Naive thymus-derived CD4-positive, alpha-beta T cell (primary cell): Measurements from ENCODE around the gene CAB39. TPM values are rescaled to one million over a fixed set of nuclear protein-coding genes. Genes with fewer than 3 reads are reported as not detected.

Source experiments
- ATAC-seq: fragments of 150-1000 bp; cut with Tn5 transposase; 2 replicates; pipeline ENCODE4 v1.10.0; 2021; ENCODE audit warnings: mild to moderate bottlenecking, moderate library complexity
- CTCF ChIA-PET: fragments of 350-600 bp; sonication (Branson Sonifier 250); formaldehyde crosslinking; loops from one replicate; lab custom pipeline; 2021; ENCODE audit warnings: antibody characterized with exemption; lab: Charles Lee
- POLR2A ChIA-PET: fragments of 350-600 bp; sonication (Branson Sonifier 250); formaldehyde crosslinking; loops from one replicate; lab custom pipeline; 2021; ENCODE audit warnings: antibody characterized with exemption, inconsistent platforms; lab: Charles Lee
- DNase-seq, 9 donors: peaks; one replicate each; pipeline versions ENCODE4 v3.0.0 to v3.0.0-alpha.2; 2020 to 2022; ENCODE audit warnings: mixed read lengths in 1 of 9
- H3K27ac ChIP-seq: one replicate; pipeline ENCODE4 v1.7.0; 2013; ENCODE audit warnings: mild to moderate bottlenecking, low read depth, low read length, moderate library complexity
- H3K27me3 ChIP-seq, 2 donors: one replicate each; pipeline ENCODE4 v1.7.0; 2013; ENCODE audit warnings: low read length in 2 of 2, mild to moderate bottlenecking in 2 of 2, moderate library complexity in 2 of 2; ENCODE audit not compliant: control insufficient read depth in 2 of 2, insufficient read depth in 2 of 2
- H3K36me3 ChIP-seq, 3 experiments: 1 replicate in 2 of 3; 2 replicates in 1 of 3; pipeline ENCODE4 v1.7.0; 2013; ENCODE audit warnings: low read length in 3 of 3, mild to moderate bottlenecking in 3 of 3, moderate library complexity in 1 of 3; ENCODE audit not compliant: insufficient read depth in 3 of 3, control insufficient read depth in 2 of 3
- H3K4me1 ChIP-seq, 2 donors: one replicate each; pipeline ENCODE4 v1.7.0; 2013; ENCODE audit warnings: low read length in 2 of 2, mild to moderate bottlenecking in 2 of 2, moderate library complexity in 1 of 2; ENCODE audit not compliant: control insufficient read depth in 2 of 2, insufficient read depth in 2 of 2
- H3K4me3 ChIP-seq: 2 replicates; pipeline ENCODE4 v1.7.0; 2013; ENCODE audit warnings: mild to moderate bottlenecking, low read length
- H3K9me3 ChIP-seq, 3 experiments: 1 replicate in 2 of 3; 2 replicates in 1 of 3; pipeline ENCODE4 v1.7.0; 2013; ENCODE audit warnings: low read length in 3 of 3; ENCODE audit not compliant: control insufficient read depth in 2 of 3
- H3K27ac Mint-ChIP-seq, 9 donors: one replicate each; pipeline ENCODE4 v1.8.0; 2020 to 2022; ENCODE audit warnings: mixed read lengths in 9 of 9, mild to moderate bottlenecking in 8 of 9, moderate library complexity in 5 of 9, inconsistent platforms in 2 of 9
- H3K27me3 Mint-ChIP-seq, 5 donors: one replicate each; pipeline ENCODE4 v1.8.0; 2021 to 2022; ENCODE audit warnings: mixed read lengths in 5 of 5, mild to moderate bottlenecking in 1 of 5
- H3K36me3 Mint-ChIP-seq, 5 donors: one replicate each; pipeline ENCODE4 v1.8.0; 2020 to 2022; ENCODE audit warnings: mixed read lengths in 5 of 5, mild to moderate bottlenecking in 3 of 5, inconsistent platforms in 1 of 5
- H3K4me1 Mint-ChIP-seq, 7 donors: one replicate each; pipeline ENCODE4 v1.8.0; 2020 to 2022; ENCODE audit warnings: mixed read lengths in 7 of 7, mild to moderate bottlenecking in 3 of 7, inconsistent platforms in 1 of 7
- H3K4me3 Mint-ChIP-seq, 10 donors: one replicate each; pipeline ENCODE4 v1.8.0; 2020 to 2022; ENCODE audit warnings: mild to moderate bottlenecking in 10 of 10, mixed read lengths in 10 of 10, moderate library complexity in 6 of 10, inconsistent platforms in 2 of 10
- H3K9me3 Mint-ChIP-seq, 11 donors: one replicate each; pipeline ENCODE4 v1.8.0; 2020 to 2022; ENCODE audit warnings: mixed read lengths in 11 of 11, mild to moderate bottlenecking in 4 of 11, inconsistent platforms in 1 of 11, moderate library complexity in 1 of 11
- intact Hi-C, 2 donors: fragments of 100-400 bp; cut with micrococcal nuclease; formaldehyde crosslinking; loops; one replicate each; pipeline ENCODE4 v1.15.1; 2023
- polyA plus RNA-seq, 2 donors: library from polyadenylated mRNA; unstranded; fragments of 300-500 nt; fragmentation: Illumina TruSeq; gene quantifications; one replicate each; pipeline ENCODE4 v1.2.3, GENCODE V29; 2021
- total RNA-seq, 6 experiments: library from RNA in 5 of 6; stranded (reverse) in 5 of 6; gene quantifications; 1 replicate in 5 of 6; 2 replicates in 1 of 6; pipeline ENCODE4 v1.2.3 and lab custom pipeline; 2021 to 2026

The CAB39 gene
- total and polyA plus RNA-seq, 7 experiments from 2014 or later, result 71.0 to 186 (median 79.4) TPM

DNA sequence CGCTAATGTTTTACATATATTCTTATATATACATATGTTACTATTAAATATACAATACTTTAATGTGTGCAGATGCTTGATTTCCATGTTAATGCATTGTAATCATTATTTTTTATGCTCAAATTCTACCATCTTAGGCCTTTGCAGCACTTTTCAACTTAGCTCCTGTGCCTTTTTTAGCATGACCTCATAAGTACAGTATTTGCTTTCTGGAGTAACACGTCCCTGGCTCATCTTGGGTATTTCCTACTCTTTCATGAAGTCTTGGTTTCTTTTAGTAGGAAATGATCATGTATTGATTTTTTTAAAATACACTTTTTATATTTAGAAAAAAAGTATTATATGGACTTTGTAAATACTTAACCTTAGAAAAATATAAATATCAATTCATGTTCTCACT lies 36.5 kb downstream of the CAB39 start:
- peaks cover 0 to 2% (median 0%) of the 10 kb centered on the region in 11 donors for H3K9me3 Mint-ChIP-seq
- intact Hi-C loops, result no loop called here
- H3K4me1 Mint-ChIP-seq, result peaks cover 38 to 88% (median 83%) of the 10 kb centered on the region in 7 donors
- Histone ChIP-seq H3K4me3 (no peak overlapping the region), H3K27me3 (no peaks in the 10 kb centered on the region), H3K9me3 (no peaks in the 10 kb centered on the region), H3K36me3 (no peaks in the 10 kb centered on the region), H3K27ac (no peak overlapping the region), H3K4me1 (peaks cover 14 to 16% of the 10 kb centered on the region in 2 donors)
- no peak overlapping the region for H3K27ac Mint-ChIP-seq
- no peak for ATAC-seq
- ChIA-PET CTCF (no interaction called here), POLR2A (interaction anchor here (0.6 kb wide), 2 partner anchors 11 to 715 kb away, joined by 3 to 4 read pairs; partner anchors contain the start of gene NCL)
- peak overlapping the region in 1 of 10 donors; percentile 21 for H3K4me3 Mint-ChIP-seq
- H3K36me3 Mint-ChIP-seq, result peaks cover 9 to 45% (median 39%) of the 10 kb centered on the region in 5 donors
- H3K27me3 Mint-ChIP-seq, result no peaks in the 10 kb centered on the region
- no peak for DNase-seq

DNA sequence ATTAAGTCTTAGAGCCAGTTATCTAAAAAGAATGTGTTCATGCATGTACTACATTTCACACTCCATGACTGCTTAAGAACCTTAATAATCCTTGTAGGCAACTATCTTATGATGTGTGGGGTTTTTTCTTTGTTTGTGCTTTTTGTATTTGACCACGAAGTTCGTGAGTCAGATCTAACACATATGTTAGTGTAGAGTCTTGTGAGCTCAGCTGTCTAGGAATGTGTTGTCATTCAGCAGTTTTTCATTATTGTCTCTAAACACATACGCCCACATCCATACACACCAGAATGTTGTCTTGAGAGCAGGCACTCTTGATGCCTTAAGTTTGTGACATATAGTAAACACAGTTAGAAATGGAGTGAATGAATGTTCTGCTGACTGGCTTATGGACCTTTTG lies 38.4 kb downstream of the CAB39 start:
- CTCF ChIA-PET, result interaction anchor here (0.6 kb wide), 1 partner anchor 44 kb away, joined by 3 read pairs; no protein-coding TSS in a partner anchor
- H3K27ac Mint-ChIP-seq, result peak overlapping the region in 4 of 9 donors; percentile 14 to 64 (median 34)
- intact Hi-C loops, result loop anchor here in 1 of 2 donors (5.0 kb wide), 1 partner anchor 34 kb away; no protein-coding TSS in a partner anchor

DNA sequence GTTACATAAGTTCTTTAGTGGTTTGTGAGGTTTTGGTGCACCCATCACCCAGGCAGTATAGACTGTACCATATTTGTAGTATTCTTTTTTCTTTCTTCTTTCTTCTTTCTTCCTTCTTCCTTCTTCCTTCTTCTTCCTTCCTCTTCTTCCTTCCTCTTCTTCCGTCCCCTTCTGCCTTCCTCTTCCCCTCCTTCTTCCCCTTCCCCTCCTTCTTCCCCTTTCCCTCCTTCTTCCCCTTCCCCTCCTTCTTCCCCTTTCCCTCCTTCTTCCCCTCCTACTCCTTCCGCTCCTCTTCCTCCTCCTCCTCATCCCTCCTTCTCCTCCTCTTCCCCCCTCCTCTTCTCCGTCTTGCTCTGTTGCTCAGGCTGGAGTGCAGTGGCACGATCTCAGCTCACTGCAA lies 41.6 kb downstream of the CAB39 start:
- ChIA-PET POLR2A (no interaction called here), CTCF (no interaction called here)

More for the DNA sequence above, 38.4 kb downstream of the CAB39 start:
- H3K9me3 Mint-ChIP-seq, result peaks cover 0 to 2% (median 0%) of the 10 kb centered on the region in 11 donors
- Histone ChIP-seq H3K9me3 (no peaks in the 10 kb centered on the region), H3K36me3 (no peaks in the 10 kb centered on the region), H3K27ac (no peak overlapping the region), H3K4me3 (no peak overlapping the region), H3K27me3 (no peaks in the 10 kb centered on the region), H3K4me1 (peaks cover 14 to 28% of the 10 kb centered on the region in 2 donors)
- ATAC-seq, result peak; percentile 38
- no peaks in the 10 kb centered on the region for H3K27me3 Mint-ChIP-seq
- POLR2A ChIA-PET, result no interaction called here
- H3K4me1 Mint-ChIP-seq, result peaks cover 53 to 97% (median 90%) of the 10 kb centered on the region in 7 donors
- peak overlapping the region in 2 of 10 donors; percentile 6 to 26 for H3K4me3 Mint-ChIP-seq
- DNase-seq, result no peak
- peaks cover 6 to 48% (median 44%) of the 10 kb centered on the region in 5 donors for H3K36me3 Mint-ChIP-seq

GRCh38 chr2:230757476-230757875 lies 44.8 kb downstream of the CAB39 start:
- Histone ChIP-seq H3K36me3 (peaks cover 0 to 25% (median 0%) of the 10 kb centered on the region in 3 experiments), H3K9me3 (no peaks in the 10 kb centered on the region), H3K4me1 (peaks cover 25 to 47% of the 10 kb centered on the region in 2 donors), H3K27ac (no peak overlapping the region), H3K27me3 (no peaks in the 10 kb centered on the region), H3K4me3 (no peak overlapping the region)
- DNase-seq, result no peak
- peak overlapping the region in 4 of 9 donors; percentile 14 to 47 (median 24) for H3K27ac Mint-ChIP-seq
- no peaks in the 10 kb centered on the region for H3K27me3 Mint-ChIP-seq
- H3K4me1 Mint-ChIP-seq, result peaks cover 59 to 89% (median 82%) of the 10 kb centered on the region in 7 donors
- intact Hi-C loops, result loop anchor here in 1 of 2 donors (2.0 kb wide), 1 partner anchor 19 kb away; no protein-coding TSS in a partner anchor
- H3K36me3 Mint-ChIP-seq, result peaks cover 10 to 50% (median 27%) of the 10 kb centered on the region in 5 donors
- peaks cover 0 to 2% (median 0%) of the 10 kb centered on the region in 11 donors for H3K9me3 Mint-ChIP-seq
- POLR2A ChIA-PET, result interaction anchor here (0.7 to 0.9 kb wide), 2 partner anchors 43 to 297 kb away, joined by 4 to 5 read pairs; no protein-coding TSS in a partner anchor
- CTCF ChIA-PET, result no interaction called here
- peak; percentile 29 for ATAC-seq
- peak overlapping the region in 7 of 10 donors; percentile 2 to 62 (median 43) for H3K4me3 Mint-ChIP-seq

More for the DNA sequence above, 41.6 kb downstream of the CAB39 start:
- ATAC-seq (no peak), DNase-seq (no peak)
- H3K4me1 Mint-ChIP-seq, result peaks cover 59 to 98% (median 90%) of the 10 kb centered on the region in 7 donors
- Histone ChIP-seq H3K27ac (no peak overlapping the region), H3K9me3 (no peaks in the 10 kb centered on the region), H3K36me3 (no peaks in the 10 kb centered on the region), H3K4me3 (no peak overlapping the region), H3K4me1 (peaks cover 27 to 45% of the 10 kb centered on the region in 2 donors), H3K27me3 (no peaks in the 10 kb centered on the region)
- peaks cover 6 to 37% (median 29%) of the 10 kb centered on the region in 5 donors for H3K36me3 Mint-ChIP-seq
- intact Hi-C loops, result loop anchor here in 1 of 2 donors (5.0 kb wide), 1 partner anchor 37 kb away; no protein-coding TSS in a partner anchor
- peak overlapping the region in 1 of 9 donors; percentile 43 for H3K27ac Mint-ChIP-seq
- peaks cover 0 to 2% (median 0%) of the 10 kb centered on the region in 11 donors for H3K9me3 Mint-ChIP-seq
- no peak overlapping the region for H3K4me3 Mint-ChIP-seq
- no peaks in the 10 kb centered on the region for H3K27me3 Mint-ChIP-seq

GRCh38 chr2:230758566-230759480 lies 46.2 kb downstream of the CAB39 start:
- POLR2A ChIA-PET, result no interaction called here
- ATAC-seq, result peak; percentile 40

GRCh38 chr2:230759481-230760167 lies 47.0 kb downstream of the CAB39 start:
- Histone ChIP-seq H3K27me3 (no peaks in the 10 kb centered on the region), H3K4me1 (peaks cover 25 to 45% of the 10 kb centered on the region in 2 donors), H3K4me3 (no peak overlapping the region), H3K9me3 (no peaks in the 10 kb centered on the region), H3K36me3 (peaks cover 0 to 35% (median 0%) of the 10 kb centered on the region in 3 experiments), H3K27ac (no peak overlapping the region)
- no peak for DNase-seq
- Mint-ChIP-seq H3K4me1 (peaks cover 48 to 75% (median 67%) of the 10 kb centered on the region in 7 donors), H3K27ac (peak overlapping the region in 8 of 9 donors; percentile 44 to 87 (median 75)), H3K9me3 (peaks cover 0 to 2% (median 0%) of the 10 kb centered on the region in 11 donors), H3K36me3 (peaks cover 7 to 39% (median 25%) of the 10 kb centered on the region in 5 donors), H3K4me3 (peak overlapping the region in 4 of 10 donors; percentile 36 to 63 (median 52)), H3K27me3 (no peaks in the 10 kb centered on the region)
- ATAC-seq, result no peak
- POLR2A ChIA-PET, result no interaction called here
- CTCF ChIA-PET, result no interaction called here
- intact Hi-C loops, result loop anchor here in 1 of 2 donors (5.0 kb wide), 1 partner anchor 38 kb away; no protein-coding TSS in a partner anchor

More at GRCh38 chr2:230758566-230759480, 46.2 kb downstream of the CAB39 start:
- intact Hi-C loops, result no loop called here
- Histone ChIP-seq H3K27me3 (no peaks in the 10 kb centered on the region), H3K4me3 (no peak overlapping the region), H3K9me3 (no peaks in the 10 kb centered on the region), H3K4me1 (peaks cover 25 to 45% of the 10 kb centered on the region in 2 donors), H3K27ac (no peak overlapping the region), H3K36me3 (peaks cover 0 to 34% (median 0%) of the 10 kb centered on the region in 3 experiments)
- DNase-seq, result no peak
- peak overlapping the region in 9 of 10 donors; percentile 9 to 63 (median 41) for H3K4me3 Mint-ChIP-seq
- peak overlapping the region; percentile 44 to 87 (median 74) for H3K27ac Mint-ChIP-seq
- peaks cover 0 to 2% (median 0%) of the 10 kb centered on the region in 11 donors for H3K9me3 Mint-ChIP-seq
- no peaks in the 10 kb centered on the region for H3K27me3 Mint-ChIP-seq
- peaks cover 7 to 43% (median 25%) of the 10 kb centered on the region in 5 donors for H3K36me3 Mint-ChIP-seq
- CTCF ChIA-PET, result no interaction called here
- H3K4me1 Mint-ChIP-seq, result peaks cover 55 to 81% (median 75%) of the 10 kb centered on the region in 7 donors
